Trophoblast cell (in vitro differentiated cells and primary cell): ENCODE data around the gene MIAT.
A peak's percentile ranks its signal among the peaks of the same experiment; 100 is the strongest.

Source experiments
- DNase-seq, 2 donors: peaks; one replicate each; pipeline ENCODE4 v3.0.0-alpha.2; 2016
- H2AFZ ChIP-seq: 2 replicates; pipeline ENCODE4 v1.6.1; 2013; ENCODE audit warnings: low read length, moderate library complexity, mild to moderate bottlenecking; ENCODE audit not compliant: insufficient read depth, poor library complexity
- H2AK5ac ChIP-seq: 2 replicates; pipeline ENCODE4 v1.6.1; 2013; ENCODE audit warnings: mild to moderate bottlenecking, low read length
- H2BK120ac ChIP-seq: 2 replicates; pipeline ENCODE4 v1.6.1; 2013; ENCODE audit warnings: low read length, mild to moderate bottlenecking, moderate library complexity; ENCODE audit not compliant: insufficient read depth, poor library complexity
- H2BK12ac ChIP-seq: 2 replicates; pipeline ENCODE4 v1.6.1; 2013; ENCODE audit warnings: mild to moderate bottlenecking, low read length, moderate library complexity
- H2BK5ac ChIP-seq: 2 replicates; pipeline ENCODE4 v1.6.1; 2013; ENCODE audit warnings: low read length, low read depth, moderate library complexity, mild to moderate bottlenecking; ENCODE audit not compliant: poor library complexity
- H3K14ac ChIP-seq: 2 replicates; pipeline ENCODE4 v1.6.1; 2013; ENCODE audit warnings: mild to moderate bottlenecking, low read length
- H3K18ac ChIP-seq: 2 replicates; pipeline ENCODE4 v1.6.1; 2013; ENCODE audit warnings: mild to moderate bottlenecking, low read length
- H3K23ac ChIP-seq: 2 replicates; pipeline ENCODE4 v1.6.1; 2013; ENCODE audit warnings: low read length
- H3K27ac ChIP-seq: 2 replicates; pipeline ENCODE4 v1.5.1; 2013; ENCODE audit warnings: low read depth, mild to moderate bottlenecking, inconsistent platforms, low read length, moderate library complexity
- H3K27me3 ChIP-seq: 2 replicates; pipeline ENCODE4 v1.6.1; 2013; ENCODE audit warnings: inconsistent platforms, mild to moderate bottlenecking, low read length, moderate library complexity; ENCODE audit not compliant: insufficient read depth
- H3K36me3 ChIP-seq, 2 experiments: 1 replicate in 1 of 2; 2 replicates in 1 of 2; pipeline ENCODE4 v1.6.1; 2013; ENCODE audit warnings: low read length in 2 of 2, mild to moderate bottlenecking in 2 of 2, moderate library complexity in 1 of 2; ENCODE audit not compliant: insufficient read depth in 2 of 2, control insufficient read depth in 1 of 2
- H3K4ac ChIP-seq: 2 replicates; pipeline ENCODE4 v1.6.1; 2013; ENCODE audit warnings: low read depth, mild to moderate bottlenecking, low read length, moderate library complexity
- H3K4me1 ChIP-seq, 2 experiments: 1 replicate in 1 of 2; 2 replicates in 1 of 2; pipeline ENCODE4 v1.6.1; 2013; ENCODE audit warnings: low read length in 2 of 2, mild to moderate bottlenecking in 2 of 2, moderate library complexity in 1 of 2; ENCODE audit not compliant: insufficient read depth in 2 of 2, control insufficient read depth in 1 of 2
- H3K4me2 ChIP-seq: 2 replicates; pipeline ENCODE4 v1.6.1; 2013; ENCODE audit warnings: inconsistent platforms, mild to moderate bottlenecking, low read length, moderate library complexity
- H3K4me3 ChIP-seq: 2 replicates; pipeline ENCODE4 v1.5.1; 2013; ENCODE audit warnings: mild to moderate bottlenecking, low read depth, low read length, inconsistent platforms
- H3K79me1 ChIP-seq: one replicate; pipeline ENCODE4 v1.6.1; 2013; ENCODE audit warnings: low read length
- H3K79me2 ChIP-seq: 2 replicates; pipeline ENCODE4 v1.6.1; 2013; ENCODE audit warnings: low read length, mild to moderate bottlenecking; ENCODE audit not compliant: control insufficient read depth, insufficient read depth, poor library complexity
- H3K9ac ChIP-seq: 2 replicates; pipeline ENCODE4 v1.6.1; 2013; ENCODE audit warnings: mild to moderate bottlenecking, low read length
- H3K9me3 ChIP-seq: 2 replicates; pipeline ENCODE4 v1.6.1; 2013; ENCODE audit warnings: low read depth, mild to moderate bottlenecking, control low read depth, inconsistent platforms, low read length; ENCODE audit not compliant: insufficient read depth
- H4K12ac ChIP-seq: 2 replicates; pipeline ENCODE4 v1.6.1; 2013; ENCODE audit warnings: low read depth, mild to moderate bottlenecking, low read length, moderate library complexity
- H4K8ac ChIP-seq: 2 replicates; pipeline ENCODE4 v1.6.1; 2013; ENCODE audit warnings: low read depth, mild to moderate bottlenecking, low read length, moderate library complexity
- H4K91ac ChIP-seq: one replicate; pipeline ENCODE4 v1.6.1; 2013; ENCODE audit warnings: low read depth, mild to moderate bottlenecking, low read length, moderate library complexity
- WGBS: extraction: QIAGEN DNeasy Blood & Tissue Kit; methylation state at CpG from one replicate; pipeline ENCODE4 v1.1.7; 2013; ENCODE audit warnings: missing lambda C conversion rate; ENCODE audit not compliant: insufficient read length, insufficient coverage; ENCODE audit errors: extremely low coverage; 5-methylcytosine and 5-hydroxymethylcytosine counted together

The MIAT gene

GRCh38 chr22:26679003-26679629, 21.7 kb downstream of the MIAT start:
- no peak overlapping the region for H3K14ac ChIP-seq
- no peaks in the 10 kb centered on the region for H3K27me3 ChIP-seq
- no peak overlapping the region for H2BK120ac ChIP-seq
- H4K91ac ChIP-seq, result no peak overlapping the region
- no peak overlapping the region for H2BK5ac ChIP-seq
- H3K36me3 ChIP-seq, result no peaks in the 10 kb centered on the region
- peak; percentile 63 to 80 for DNase-seq
- H3K9ac ChIP-seq, result no peak overlapping the region
- no peak overlapping the region for H4K12ac ChIP-seq
- H3K9me3 ChIP-seq, result no peaks in the 10 kb centered on the region
- H4K8ac ChIP-seq, result no peak overlapping the region
- H3K79me2 ChIP-seq, result peaks cover 2% of the 10 kb centered on the region
- H3K4me3 ChIP-seq, result no peak overlapping the region
- peaks cover 9% of the 10 kb centered on the region for H3K79me1 ChIP-seq
- no peak overlapping the region for H2BK12ac ChIP-seq
- no CpG with 5 or more reads among the region's 9 CpGs for WGBS
- H3K4ac ChIP-seq, result no peak overlapping the region
- H2AFZ ChIP-seq, result no peak overlapping the region
- peaks cover 10 to 13% of the 10 kb centered on the region in 2 experiments for H3K4me1 ChIP-seq
- H3K18ac ChIP-seq, result no peak overlapping the region
- H3K27ac ChIP-seq, result no peak overlapping the region
- H3K4me2 ChIP-seq, result no peak overlapping the region
- no peak overlapping the region for H3K23ac ChIP-seq
- no peak overlapping the region for H2AK5ac ChIP-seq

GRCh38 chr22:26680485-26680884, 23.1 kb downstream of the MIAT start:
- no peak overlapping the region for H3K4ac ChIP-seq
- no peaks in the 10 kb centered on the region for H3K9me3 ChIP-seq
- no peak overlapping the region for H3K14ac ChIP-seq
- H2BK120ac ChIP-seq, result no peak overlapping the region
- H3K23ac ChIP-seq, result no peak overlapping the region
- H2AK5ac ChIP-seq, result peak overlapping the region; percentile 48
- no peak overlapping the region for H2BK5ac ChIP-seq
- peaks cover 9% of the 10 kb centered on the region for H3K79me1 ChIP-seq
- no peaks in the 10 kb centered on the region for H3K27me3 ChIP-seq
- no peak overlapping the region for H4K12ac ChIP-seq
- no peak overlapping the region for H3K27ac ChIP-seq
- peaks cover 2% of the 10 kb centered on the region for H3K79me2 ChIP-seq
- no peak overlapping the region for H3K4me2 ChIP-seq
- no peak overlapping the region for H3K9ac ChIP-seq
- H3K18ac ChIP-seq, result no peak overlapping the region
- H2BK12ac ChIP-seq, result no peak overlapping the region
- H3K4me1 ChIP-seq, result peaks cover 10 to 13% of the 10 kb centered on the region in 2 experiments
- no peaks in the 10 kb centered on the region for H3K36me3 ChIP-seq
- DNase-seq, result no peak
- H2AFZ ChIP-seq, result no peak overlapping the region
- H3K4me3 ChIP-seq, result no peak overlapping the region
- WGBS, result no CpG with 5 or more reads among the region's 3 CpGs
- no peak overlapping the region for H4K91ac ChIP-seq
- no peak overlapping the region for H4K8ac ChIP-seq

GRCh38 chr22:26681395-26681821, 24.0 kb downstream of the MIAT start:
- H3K4me2 ChIP-seq, result peak overlapping the region; percentile 1
- H3K36me3 ChIP-seq, result no peaks in the 10 kb centered on the region
- peak overlapping the region; percentile 44 for H2AFZ ChIP-seq
- H2BK120ac ChIP-seq, result peak overlapping the region; percentile 79
- peak overlapping the region; percentile 80 for H3K27ac ChIP-seq
- H3K9ac ChIP-seq, result no peak overlapping the region
- peaks cover 9% of the 10 kb centered on the region for H3K79me1 ChIP-seq
- no peak overlapping the region for H3K4me3 ChIP-seq
- peak overlapping the region; percentile 32 for H3K14ac ChIP-seq
- peaks cover 2% of the 10 kb centered on the region for H3K79me2 ChIP-seq
- H4K8ac ChIP-seq, result peak overlapping the region; percentile 31
- H3K9me3 ChIP-seq, result no peaks in the 10 kb centered on the region
- H3K4me1 ChIP-seq, result peaks cover 10 to 13% of the 10 kb centered on the region in 2 experiments
- no CpG with 5 or more reads among the region's 11 CpGs for WGBS
- H3K18ac ChIP-seq, result peak overlapping the region; percentile 34
- H2BK12ac ChIP-seq, result peak overlapping the region; percentile 91
- peak overlapping the region; percentile 53 for H4K91ac ChIP-seq
- no peaks in the 10 kb centered on the region for H3K27me3 ChIP-seq
- peak overlapping the region; percentile 8 for H2AK5ac ChIP-seq
- H4K12ac ChIP-seq, result no peak overlapping the region
- H3K4ac ChIP-seq, result no peak overlapping the region
- H2BK5ac ChIP-seq, result peak overlapping the region; percentile 55
- no peak overlapping the region for H3K23ac ChIP-seq
- DNase-seq, result no peak

- DNase-seq, result no peak
- Histone ChIP-seq H2AFZ (no peak overlapping the region), H3K36me3 (no peaks in the 10 kb centered on the region), H3K4me2 (no peak overlapping the region), H3K79me2 (peaks cover 2% of the 10 kb centered on the region), H3K9ac (no peak overlapping the region), H4K8ac (no peak overlapping the region), H2BK12ac (no peak overlapping the region), H2BK120ac (no peak overlapping the region), H2AK5ac (no peak overlapping the region), H3K4me3 (no peak overlapping the region), H3K27ac (no peak overlapping the region), H3K27me3 (no peaks in the 10 kb centered on the region), H3K9me3 (no peaks in the 10 kb centered on the region), H3K18ac (no peak overlapping the region), H2BK5ac (no peak overlapping the region), H4K91ac (no peak overlapping the region), H4K12ac (no peak overlapping the region), H3K4ac (no peak overlapping the region), H3K23ac (no peak overlapping the region), H3K4me1 (peaks cover 10 to 13% of the 10 kb centered on the region in 2 experiments), H3K14ac (no peak overlapping the region), H3K79me1 (peaks cover 9% of the 10 kb centered on the region)
- no CpG with 5 or more reads among the region's 2 CpGs for whole genome bisulfite sequencing
Measured at GRCh38 chr22:26684168-26684567, 26.8 kb downstream of the MIAT start.
